Activated T-helper 2 cell treated with anti-CD3 and anti-CD28 coated beads, Interferon-gamma antibody, Interleukin-2, Interleukin-4, amounts not matched to agents 10 μg/mL and 5 μg/mL and 100 μg/mL, durations not matched to agents 14 hours and 24 hours and 36 hours (primary cell): ENCODE measurements around the gene FAM98C. TPM values are rescaled to one million over a fixed set of nuclear protein-coding genes. Genes with fewer than 3 reads are reported as not detected.

Experiments
- DNase-seq: peaks from one replicate; pipeline ENCODE4 v3.0.0; 2021; ENCODE audit warnings: low spot score
- H3K27ac Mint-ChIP-seq: one replicate; pipeline ENCODE4 v1.8.0; 2021; ENCODE audit warnings: mixed read lengths
- H3K27me3 Mint-ChIP-seq: one replicate; pipeline ENCODE4 v1.8.0; 2021; ENCODE audit warnings: low read depth, mixed read lengths
- H3K36me3 Mint-ChIP-seq: one replicate; pipeline ENCODE4 v1.8.0; 2021; ENCODE audit warnings: low read depth, mixed read lengths
- H3K4me1 Mint-ChIP-seq: one replicate; pipeline ENCODE4 v1.8.0; 2021; ENCODE audit warnings: low read depth, mixed read lengths
- H3K4me3 Mint-ChIP-seq: one replicate; pipeline ENCODE4 v1.8.0; 2021; ENCODE audit warnings: low read depth, mild to moderate bottlenecking, moderate library complexity, mixed read lengths
- H3K9me3 Mint-ChIP-seq: one replicate; pipeline ENCODE4 v1.8.0; 2021; ENCODE audit warnings: mixed read lengths
- intact Hi-C: fragments of 100-400 bp; cut with micrococcal nuclease; formaldehyde crosslinking; loops from one replicate; pipeline ENCODE4 v1.15.1; 2023
- total RNA-seq: library from RNA; stranded (reverse); gene quantifications from 2 replicates; pipeline ENCODE4 v1.2.3, GENCODE V29; 2022

FAM98C gene
- total RNA-seq, 1 donor from 2014 or later, result 32.7 TPM

DNA sequence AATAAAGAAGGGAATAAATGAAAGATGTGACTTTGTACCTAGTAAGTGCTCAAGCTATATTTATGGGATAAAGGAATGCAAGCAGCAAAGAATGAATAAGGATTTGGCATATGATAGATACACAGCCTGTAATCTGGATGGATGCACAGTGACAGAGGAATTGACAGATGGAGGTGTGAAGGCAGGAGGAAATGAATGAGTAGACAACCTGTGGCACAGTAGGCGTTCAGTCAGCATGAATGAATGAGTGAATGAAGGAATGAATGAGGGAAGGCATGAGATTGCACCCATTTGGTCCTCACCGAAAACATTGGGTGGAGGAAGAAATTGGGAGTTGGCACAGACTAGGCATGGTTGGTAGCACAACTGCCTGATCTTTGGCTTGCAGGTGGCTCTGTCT lies 33.3 kb upstream of the FAM98C start:
- Mint-ChIP-seq H3K27ac (no peak overlapping the region), H3K27me3 (no peaks in the 10 kb centered on the region), H3K36me3 (peaks cover under 1% of the 10 kb centered on the region), H3K4me1 (no peaks in the 10 kb centered on the region), H3K9me3 (no peaks in the 10 kb centered on the region), H3K4me3 (no peak overlapping the region)
- intact Hi-C loops, result no loop called here
- DNase-seq, result no peak

DNA sequence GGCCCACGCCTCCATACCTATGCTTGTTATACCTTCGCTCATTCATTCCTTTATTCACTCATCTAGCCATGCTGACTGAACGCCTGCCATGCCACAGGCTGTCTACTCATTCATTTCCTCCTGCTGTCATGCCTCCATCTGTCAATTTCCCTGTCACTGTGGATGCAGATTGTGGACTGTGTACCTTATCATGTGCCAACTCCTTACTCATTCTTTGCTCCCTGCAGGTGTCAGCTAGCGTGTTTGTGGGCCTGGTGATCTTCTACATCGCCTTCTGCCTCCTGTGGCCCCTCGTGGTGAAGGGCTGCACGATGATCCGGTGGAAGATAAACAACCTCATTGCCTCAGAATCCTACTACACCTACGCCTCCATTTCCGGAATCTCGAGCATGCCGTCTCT lies 32.6 kb upstream of the FAM98C start:
- no peak for DNase-seq
- H3K4me1 Mint-ChIP-seq, result peaks cover 5% of the 10 kb centered on the region
- no peak overlapping the region for H3K27ac Mint-ChIP-seq
- intact Hi-C loops, result loop anchor here (5.0 to 10.0 kb wide), 3 partner anchors 128 to 975 kb away; partner anchors contain the start of genes SAMD4B, SIPA1L3 and WDR87
- no peak overlapping the region for H3K4me3 Mint-ChIP-seq
- no peaks in the 10 kb centered on the region for H3K27me3 Mint-ChIP-seq
- peaks cover 8% of the 10 kb centered on the region for H3K36me3 Mint-ChIP-seq
- H3K9me3 Mint-ChIP-seq, result no peaks in the 10 kb centered on the region

DNA sequence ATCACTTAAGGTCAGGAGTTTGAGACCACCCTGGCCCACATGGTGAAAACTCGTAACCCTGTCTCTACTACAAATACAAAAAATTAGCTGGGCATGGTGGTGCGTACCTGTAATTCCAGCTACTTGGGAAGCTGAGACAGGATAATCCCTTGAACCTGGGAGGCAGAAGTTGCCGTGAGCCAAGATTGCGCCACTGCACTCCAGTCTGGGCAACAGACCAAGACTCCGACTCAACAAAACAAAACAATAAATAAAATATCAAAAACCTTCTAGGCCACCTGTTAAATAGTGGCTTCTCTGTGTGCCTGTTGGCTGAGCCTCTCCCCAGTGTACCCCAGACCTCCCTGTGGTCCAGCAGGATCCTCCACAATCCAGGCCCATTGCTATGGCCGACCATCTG lies 31.8 kb upstream of the FAM98C start:
- intact Hi-C loops, result loop anchor here (5.0 to 10.0 kb wide), 3 partner anchors 129 to 974 kb away; partner anchors contain the start of genes SAMD4B, SIPA1L3 and WDR87
- DNase-seq, result no peak
- Mint-ChIP-seq H3K9me3 (no peaks in the 10 kb centered on the region), H3K4me3 (no peak overlapping the region), H3K4me1 (peaks cover 13% of the 10 kb centered on the region), H3K36me3 (peaks cover 16% of the 10 kb centered on the region), H3K27ac (no peak overlapping the region), H3K27me3 (no peaks in the 10 kb centered on the region)

DNA sequence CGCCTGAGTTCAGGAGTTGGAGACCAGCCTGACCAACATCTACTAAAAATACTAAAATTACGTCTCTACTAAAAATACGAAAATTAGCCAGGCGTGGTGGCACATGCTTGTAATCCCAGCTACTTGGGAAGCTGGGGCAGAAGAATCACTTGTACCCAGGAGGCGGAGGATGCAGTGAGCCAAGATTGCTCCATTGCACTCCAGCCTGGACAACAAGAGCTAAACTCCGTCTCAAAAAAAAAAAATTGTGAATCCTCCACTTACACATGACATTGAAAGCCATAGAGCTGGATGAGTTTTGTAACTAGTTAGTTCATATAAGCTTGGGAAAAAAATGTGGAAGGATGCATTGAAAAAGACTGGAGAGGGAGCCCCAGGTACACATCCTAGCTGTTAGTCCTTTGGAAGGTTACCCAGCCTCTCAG lies 29.0 kb upstream of the FAM98C start:
- Mint-ChIP-seq H3K4me3 (peak overlapping the region; percentile 100), H3K27me3 (no peaks in the 10 kb centered on the region), H3K4me1 (peaks cover 20% of the 10 kb centered on the region), H3K9me3 (no peaks in the 10 kb centered on the region), H3K36me3 (peaks cover 34% of the 10 kb centered on the region), H3K27ac (peak overlapping the region; percentile 86)
- intact Hi-C loops, result loop anchor here (1.0 to 10.0 kb wide), 9 partner anchors 12 to 971 kb away; partner anchors contain the start of genes MRPS12, SAMD4B, SARS2 and SIPA1L3
- no peak for DNase-seq

DNA sequence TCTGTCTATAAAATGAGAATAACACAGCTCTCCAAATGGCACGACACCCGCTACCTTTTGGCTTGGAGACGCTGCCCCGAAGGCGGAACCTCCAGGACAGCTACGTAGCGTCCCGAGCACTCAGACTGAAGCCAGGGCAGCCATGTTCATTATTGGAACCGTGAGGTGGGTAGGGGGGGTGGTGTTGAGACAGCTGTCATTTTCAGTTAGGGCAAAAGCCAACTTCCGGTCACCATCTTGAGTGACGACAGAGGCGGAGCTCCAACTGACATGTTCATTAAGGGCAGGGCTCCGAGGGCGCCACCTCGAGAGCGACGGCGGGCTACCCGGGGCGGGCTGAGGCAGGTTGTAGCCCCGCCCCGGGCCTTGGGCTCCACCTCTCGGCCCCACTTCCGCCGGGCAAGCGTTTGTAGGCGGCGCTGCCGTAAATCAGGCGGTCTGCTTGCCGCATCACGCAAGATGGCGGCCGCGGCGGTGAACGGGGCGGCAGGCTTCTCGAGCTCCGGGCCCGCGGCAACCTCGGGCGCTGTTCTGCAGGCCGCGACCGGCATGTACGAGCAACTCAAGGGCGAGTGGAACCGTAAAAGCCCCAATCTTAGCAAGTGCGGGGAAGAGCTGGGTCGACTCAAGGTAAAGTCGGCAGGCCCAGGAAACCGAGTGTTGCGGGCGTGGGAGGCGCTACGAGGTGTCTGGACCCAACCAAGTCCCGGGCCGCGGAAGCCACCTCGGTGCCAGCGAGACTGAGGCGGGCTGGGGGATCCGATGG lies 28.4 kb upstream of the FAM98C start, which contains the start of gene PSMD8:
TSS of gene PSMD8 (plus strand) at position 240 of the 766 bp plus-strand sequence. CDS start at position 271, 31 bp downstream.
- H3K27ac Mint-ChIP-seq, result peak within 1 kb of the TSS; percentile 98
- H3K27me3 Mint-ChIP-seq, result no peaks in the 10 kb centered on the region
- H3K9me3 Mint-ChIP-seq, result no peaks in the 10 kb centered on the region
- peak within 1 kb of the TSS; percentile 100 for H3K4me3 Mint-ChIP-seq
- peak; percentile 98 for DNase-seq
- H3K36me3 Mint-ChIP-seq, result peaks cover 40% of the 10 kb centered on the region
- H3K4me1 Mint-ChIP-seq, result peaks cover 22% of the 10 kb centered on the region
- intact Hi-C loops, result loop anchor here (1.0 to 10.0 kb wide), 9 partner anchors 12 to 970 kb away; partner anchors contain the start of genes MRPS12, SAMD4B, SARS2 and SIPA1L3

DNA sequence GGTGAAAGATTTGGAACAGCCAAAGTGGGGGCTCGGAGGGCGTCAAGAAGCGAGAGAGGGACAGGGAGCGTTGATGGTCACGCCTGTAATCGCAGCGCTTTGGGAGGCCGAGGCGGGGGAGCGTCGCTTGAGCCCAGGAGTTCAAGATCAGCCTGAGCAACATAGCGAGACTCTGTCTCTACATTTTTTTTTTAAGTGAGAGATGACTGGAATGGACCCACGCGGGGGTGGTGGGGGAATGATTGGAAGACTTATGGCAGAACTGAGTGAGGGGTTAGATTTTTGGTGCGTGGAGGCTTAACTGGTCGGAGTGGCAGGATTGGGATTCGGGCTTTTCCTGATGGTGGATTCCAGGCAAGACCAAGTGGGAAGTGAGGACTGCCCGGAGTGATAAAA lies 27.8 kb upstream of the FAM98C start:
- intact Hi-C loops, result loop anchor here (10.0 kb wide), 2 partner anchors 470 to 970 kb away; partner anchors contain the start of genes SAMD4B, SIPA1L3 and WDR87
- peak overlapping the region; percentile 100 for H3K4me3 Mint-ChIP-seq
- no peak for DNase-seq
- H3K9me3 Mint-ChIP-seq, result no peaks in the 10 kb centered on the region
- no peaks in the 10 kb centered on the region for H3K27me3 Mint-ChIP-seq
- peaks cover 43% of the 10 kb centered on the region for H3K36me3 Mint-ChIP-seq
- peak overlapping the region; percentile 98 for H3K27ac Mint-ChIP-seq
- H3K4me1 Mint-ChIP-seq, result peaks cover 23% of the 10 kb centered on the region

DNA sequence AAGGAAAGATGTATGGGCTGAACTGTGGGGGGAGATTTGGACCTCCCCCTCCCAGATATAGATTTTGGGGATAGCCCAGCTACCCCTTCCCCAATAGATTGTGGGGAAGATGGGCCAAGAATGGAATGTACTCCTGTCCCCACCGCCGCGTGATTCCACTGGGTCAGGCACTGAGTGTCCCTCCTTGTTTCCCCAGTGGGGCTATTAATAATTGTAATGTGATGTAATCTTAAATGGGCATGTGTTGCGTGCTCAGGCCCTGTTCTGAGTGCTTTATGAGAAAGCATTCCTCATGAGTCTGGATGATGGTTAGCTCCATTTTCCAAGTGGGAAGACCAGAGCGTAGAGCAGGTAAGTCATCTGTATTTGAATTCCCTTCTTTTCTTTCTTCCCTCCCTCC lies 27.1 kb upstream of the FAM98C start:
- Mint-ChIP-seq H3K4me1 (peaks cover 23% of the 10 kb centered on the region), H3K27ac (no peak overlapping the region), H3K9me3 (no peaks in the 10 kb centered on the region), H3K36me3 (peaks cover 47% of the 10 kb centered on the region), H3K27me3 (no peaks in the 10 kb centered on the region), H3K4me3 (peak overlapping the region; percentile 100)
- intact Hi-C loops, result loop anchor here (10.0 kb wide), 2 partner anchors 471 to 969 kb away; partner anchors contain the start of genes SAMD4B, SIPA1L3 and WDR87
- no peak for DNase-seq

DNA sequence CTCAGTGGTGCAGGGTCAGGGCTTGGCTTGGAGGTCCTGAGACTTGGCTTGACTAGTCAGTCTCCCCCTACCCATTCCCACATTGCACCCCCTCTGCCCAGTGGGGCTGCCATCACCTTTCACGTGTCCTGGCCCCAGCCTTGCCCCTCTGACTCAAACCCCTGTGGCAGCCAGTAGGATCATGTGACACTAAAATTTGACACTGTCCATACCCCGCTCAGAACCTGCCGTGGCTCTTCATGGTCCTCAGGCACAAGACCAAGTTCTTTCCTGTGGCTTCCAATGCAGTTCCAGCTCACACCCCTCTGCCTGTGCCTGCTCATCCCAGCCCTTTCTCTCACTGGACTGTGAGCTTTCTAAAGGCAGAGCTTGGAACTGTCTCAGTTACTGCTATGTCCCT lies 26.3 kb upstream of the FAM98C start:
- no peaks in the 10 kb centered on the region for H3K9me3 Mint-ChIP-seq
- H3K4me3 Mint-ChIP-seq, result peak overlapping the region; percentile 100
- peaks cover 55% of the 10 kb centered on the region for H3K36me3 Mint-ChIP-seq
- peak overlapping the region; percentile 35 for H3K27ac Mint-ChIP-seq
- intact Hi-C loops, result loop anchor here (10.0 kb wide), 2 partner anchors 472 to 968 kb away; partner anchors contain the start of genes SAMD4B, SIPA1L3 and WDR87
- no peak for DNase-seq
- peaks cover 23% of the 10 kb centered on the region for H3K4me1 Mint-ChIP-seq
- no peaks in the 10 kb centered on the region for H3K27me3 Mint-ChIP-seq

DNA sequence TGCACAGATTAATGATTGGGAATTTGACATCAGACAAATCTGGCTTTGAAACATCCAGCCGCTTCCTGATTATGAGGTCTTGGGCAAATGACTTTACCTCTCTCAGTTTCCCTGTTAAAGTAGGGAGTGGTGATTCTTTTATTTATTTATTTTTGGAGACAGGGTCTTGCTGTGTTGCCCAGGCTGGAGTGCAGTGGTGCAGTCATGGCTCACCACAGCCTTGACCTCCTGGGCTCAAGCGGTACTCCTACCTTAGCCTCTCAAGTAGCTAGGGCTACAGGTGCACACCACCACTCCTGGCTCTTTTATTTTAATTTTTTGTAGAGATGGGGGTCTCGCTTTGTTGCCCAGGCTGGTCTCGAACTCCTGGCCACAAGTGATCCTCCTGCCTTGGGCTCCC lies 25.8 kb upstream of the FAM98C start:
- peaks cover 23% of the 10 kb centered on the region for H3K4me1 Mint-ChIP-seq
- H3K36me3 Mint-ChIP-seq, result peaks cover 60% of the 10 kb centered on the region
- no peaks in the 10 kb centered on the region for H3K27me3 Mint-ChIP-seq
- no peak overlapping the region for H3K27ac Mint-ChIP-seq
- peak overlapping the region; percentile 100 for H3K4me3 Mint-ChIP-seq
- no peaks in the 10 kb centered on the region for H3K9me3 Mint-ChIP-seq
- intact Hi-C loops, result loop anchor here (10.0 kb wide), 2 partner anchors 472 to 968 kb away; partner anchors contain the start of genes SAMD4B, SIPA1L3 and WDR87
- DNase-seq, result no peak

DNA sequence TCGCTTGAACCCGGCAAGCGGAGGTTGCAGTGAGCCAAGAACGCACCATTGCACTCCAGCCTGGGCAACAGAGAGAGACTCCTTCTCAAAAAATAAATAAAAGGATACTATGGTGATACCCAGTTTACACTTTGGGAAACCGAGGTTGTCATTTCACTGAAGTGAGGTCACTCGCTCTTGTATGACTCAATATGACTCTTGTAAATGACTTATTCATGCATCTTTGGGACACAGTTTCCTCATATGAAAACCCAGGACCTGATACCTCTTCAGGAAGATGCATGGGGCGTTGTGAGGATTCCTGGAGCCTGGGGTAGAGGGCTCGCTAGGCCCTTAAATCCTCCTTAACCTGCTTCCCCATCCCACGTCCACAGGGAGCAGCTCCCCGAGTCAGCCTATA lies 24.0 kb upstream of the FAM98C start:
- no peak for DNase-seq
- H3K36me3 Mint-ChIP-seq, result peaks cover 73% of the 10 kb centered on the region
- H3K27ac Mint-ChIP-seq, result no peak overlapping the region
- peaks cover 23% of the 10 kb centered on the region for H3K4me1 Mint-ChIP-seq
- H3K4me3 Mint-ChIP-seq, result no peak overlapping the region
- no peaks in the 10 kb centered on the region for H3K27me3 Mint-ChIP-seq
- intact Hi-C loops, result loop anchor here (10.0 kb wide), 2 partner anchors 474 to 966 kb away; partner anchors contain the start of genes SAMD4B, SIPA1L3 and WDR87
- no peaks in the 10 kb centered on the region for H3K9me3 Mint-ChIP-seq

DNA sequence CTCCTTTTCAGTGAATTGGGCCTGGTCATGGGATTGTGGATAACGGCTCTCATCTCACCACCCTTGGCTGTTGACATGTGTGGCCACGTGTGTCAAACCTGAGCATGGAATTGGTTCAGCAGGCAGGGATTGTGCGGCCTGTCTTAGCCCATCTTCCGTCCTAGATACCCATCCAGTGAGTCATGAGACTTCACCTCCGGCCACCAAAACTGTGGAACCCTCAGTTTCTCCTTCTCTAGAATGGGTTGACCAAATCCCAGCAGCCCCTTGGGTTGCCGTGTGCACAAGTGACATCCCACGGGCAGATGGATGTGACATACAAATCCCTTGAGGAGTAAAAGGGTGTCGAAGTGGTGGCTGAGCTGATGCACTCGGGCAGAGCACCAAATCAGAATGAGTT lies 21.8 kb upstream of the FAM98C start:
- no peak for DNase-seq
- Mint-ChIP-seq H3K27me3 (no peaks in the 10 kb centered on the region), H3K9me3 (no peaks in the 10 kb centered on the region), H3K4me3 (no peak overlapping the region), H3K27ac (no peak overlapping the region), H3K4me1 (peaks cover 10% of the 10 kb centered on the region), H3K36me3 (peaks cover 68% of the 10 kb centered on the region)
- intact Hi-C loops, result no loop called here

DNA sequence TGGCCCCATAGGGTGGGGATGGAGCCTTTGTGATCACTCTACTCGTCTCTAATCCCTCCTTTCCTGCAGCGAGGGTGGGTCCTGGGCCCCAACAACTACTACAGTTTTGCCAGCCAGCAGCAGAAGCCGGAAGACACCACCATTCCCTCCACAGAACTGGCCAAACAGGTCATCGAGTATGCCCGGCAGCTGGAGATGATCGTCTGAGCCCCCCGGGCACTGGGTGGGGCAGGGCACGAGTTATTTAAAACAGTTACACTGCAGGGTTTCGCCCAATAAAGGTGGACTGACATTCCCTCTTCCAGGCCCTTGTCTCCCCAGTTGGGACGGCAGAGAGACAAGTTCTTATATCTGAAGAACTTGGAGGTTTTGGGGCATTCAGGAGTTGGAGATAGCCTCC lies 19.7 kb upstream of the FAM98C start:
- DNase-seq, result no peak
- Mint-ChIP-seq H3K27ac (no peak overlapping the region), H3K4me3 (no peak overlapping the region), H3K27me3 (peaks cover 3% of the 10 kb centered on the region), H3K36me3 (peaks cover 57% of the 10 kb centered on the region), H3K4me1 (peaks cover 10% of the 10 kb centered on the region), H3K9me3 (no peaks in the 10 kb centered on the region)
- intact Hi-C loops, result no loop called here

DNA sequence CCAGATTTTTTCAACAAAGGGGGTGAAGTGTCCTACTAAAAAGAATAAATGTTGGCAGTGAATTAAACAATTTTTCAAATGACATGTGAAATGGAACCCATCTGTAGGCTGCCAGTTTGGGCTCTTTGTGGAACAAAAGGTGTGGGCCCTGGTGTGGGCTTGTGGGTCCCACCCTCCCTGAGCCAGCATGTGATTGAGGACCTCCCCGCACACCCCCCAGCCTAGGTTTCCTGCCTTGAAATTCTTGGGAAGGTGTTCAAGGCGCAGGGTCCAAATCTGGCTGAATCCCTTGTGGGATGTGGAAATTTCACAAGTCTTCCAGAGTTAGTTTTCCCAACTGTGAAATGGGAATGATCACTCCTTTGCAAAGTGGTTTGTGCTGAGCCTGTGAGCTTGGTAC lies 19.1 kb upstream of the FAM98C start:
- Mint-ChIP-seq H3K4me1 (peaks cover 11% of the 10 kb centered on the region), H3K27ac (no peak overlapping the region), H3K36me3 (peaks cover 57% of the 10 kb centered on the region), H3K4me3 (no peak overlapping the region), H3K9me3 (no peaks in the 10 kb centered on the region), H3K27me3 (peaks cover 4% of the 10 kb centered on the region)
- DNase-seq, result no peak
- intact Hi-C loops, result no loop called here
